Astrocyte of the spinal cord (primary cell): ENCODE measurements around the gene SDCCAG8.

Experiments
- DNase-seq: peaks from one replicate; pipeline ENCODE4 v3.0.0; 2011; ENCODE audit warnings: low read depth, low spot score
- H3K4me3 ChIP-seq: 2 replicates; pipeline ENCODE4 v1.5.1; 2011; ENCODE audit warnings: low read depth, mild to moderate bottlenecking, low read length, moderate library complexity
- CTCF ChIP-seq: IDR thresholded peaks from 2 replicates; pipeline ENCODE4 v1.5.1; 2012; ENCODE audit warnings: low read depth, mild to moderate bottlenecking, low read length, inconsistent platforms
- in situ Hi-C: cut with HindIII; loops from 2 replicates; pipeline ENCODE4 v1.10.0; 2017; ENCODE audit warnings: low sequenced_read_pairs

The SDCCAG8 gene

GRCh38 chr1:243379208-243379607 lies 123.4 kb downstream of the SDCCAG8 start:
- no peak overlapping the region for H3K4me3 ChIP-seq
- DNase-seq, result no peak
- in situ Hi-C loops, result no loop called here
- TF ChIP-seq CTCF, result no peak

- H3K4me3 ChIP-seq, result no peak overlapping the region
- no peak for DNase-seq
- in situ Hi-C loops, result no loop called here
- TF ChIP-seq CTCF, result no peak
These were observed 123.9 kb downstream of the SDCCAG8 start for GRCh38 chr1:243379706-243380105.

GRCh38 chr1:243388276-243388675 lies 132.4 kb downstream of the SDCCAG8 start:
- in situ Hi-C loops, result no loop called here
- DNase-seq, result no peak
- H3K4me3 ChIP-seq, result no peak overlapping the region
- TF ChIP-seq CTCF, result no peak

GRCh38 chr1:243390162-243390791 lies 134.4 kb downstream of the SDCCAG8 start:
- DNase-seq, result no peak
- no peak overlapping the region for H3K4me3 ChIP-seq

GRCh38 chr1:243391355-243391754 lies 135.5 kb downstream of the SDCCAG8 start:
- in situ Hi-C loops, result no loop called here
- no peak for DNase-seq
- no peak for TF ChIP-seq CTCF
- no peak overlapping the region for H3K4me3 ChIP-seq

More at GRCh38 chr1:243390162-243390791, 134.4 kb downstream of the SDCCAG8 start:
- in situ Hi-C loops, result no loop called here
- no peak for TF ChIP-seq CTCF

- no peak overlapping the region for H3K4me3 ChIP-seq
- in situ Hi-C loops, result no loop called here
- no peak for TF ChIP-seq CTCF
- DNase-seq, result no peak
These were observed 137.3 kb downstream of the SDCCAG8 start for GRCh38 chr1:243393096-243393495.
